Thyroid gland (tissue), 4 donors: ENCODE data around the gene METTL21C.

Source experiments
- CTCF ChIP-seq, 6 experiments: fragments of 200-600 bp in 3 of 6; fragments of 450-650 bp in 3 of 6; sonication (generic) in 3 of 6; IDR thresholded peaks; one replicate each; pipeline ENCODE4 v1.5.1; 2016 to 2019; ENCODE audit warnings: antibody characterized with exemption in 6 of 6, mild to moderate bottlenecking in 2 of 6, inconsistent platforms in 1 of 6, moderate library complexity in 1 of 6
- POLR2A ChIP-seq, 2 donors: fragments of 450-650 bp; IDR thresholded peaks; one replicate each; pipeline ENCODE4 v1.6.1; 2017; ENCODE audit warnings: antibody characterized with exemption in 2 of 2, mild to moderate bottlenecking in 2 of 2, moderate library complexity in 1 of 2

DNA sequence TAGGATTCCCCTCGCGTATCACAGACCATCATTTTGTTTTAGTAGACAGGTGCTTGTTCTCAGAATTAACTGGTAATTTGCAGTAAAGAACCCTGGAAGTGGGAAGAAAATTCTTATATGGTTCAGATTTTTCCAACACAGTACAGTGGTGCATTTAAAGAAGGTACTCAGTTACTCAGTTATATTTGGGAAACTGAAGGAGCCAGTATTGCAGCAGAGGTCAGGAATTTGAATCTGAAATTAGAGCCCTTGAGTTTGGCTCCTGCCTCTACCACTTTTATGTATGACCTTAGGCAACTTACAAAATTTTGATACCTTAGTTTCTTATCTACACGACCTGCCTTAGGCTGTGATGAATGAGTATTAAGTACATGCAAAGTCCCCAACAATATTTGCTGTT lies 19.7 kb downstream of the METTL21C start:
- TF ChIP-seq POLR2A (IDR thresholded peaks at IDR 0.05) = no peak
- no peak for TF ChIP-seq CTCF (IDR thresholded peaks at IDR 0.05)
